GM19099 (cell line): Measurements from ENCODE around the gene ADCY5.

Experiments
- POLR2A ChIP-seq: IDR thresholded peaks from 3 replicates; pipeline ENCODE4 v1.6.1; 2011; ENCODE audit warnings: low read depth; ENCODE audit not compliant: insufficient read length; ENCODE audit errors: extremely low read depth

Gene ADCY5

GRCh38 chr3:123445702-123446101, 3.2 kb downstream of the ADCY5 start:
- TF ChIP-seq POLR2A: no peak

DNA sequence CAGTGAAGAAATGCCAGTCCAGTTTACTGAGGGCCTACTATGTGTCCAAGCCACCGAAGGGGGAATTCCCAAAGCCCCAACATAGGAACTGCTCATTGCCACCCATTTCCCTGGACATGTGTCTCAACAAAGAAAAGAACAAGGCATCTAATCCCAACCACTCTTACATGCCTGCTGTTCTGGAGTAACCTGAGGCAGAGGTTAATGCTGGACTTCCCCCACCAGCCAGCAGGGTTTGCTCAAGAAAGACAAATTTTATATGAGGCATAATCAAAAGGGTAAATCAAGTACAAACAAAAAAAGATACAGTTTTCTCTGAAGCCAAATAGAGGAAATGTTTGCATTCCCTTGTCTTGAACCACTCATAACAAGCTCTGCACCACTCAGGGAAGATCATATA, 4.1 kb downstream of the ADCY5 start:
- TF ChIP-seq POLR2A: no peak

DNA sequence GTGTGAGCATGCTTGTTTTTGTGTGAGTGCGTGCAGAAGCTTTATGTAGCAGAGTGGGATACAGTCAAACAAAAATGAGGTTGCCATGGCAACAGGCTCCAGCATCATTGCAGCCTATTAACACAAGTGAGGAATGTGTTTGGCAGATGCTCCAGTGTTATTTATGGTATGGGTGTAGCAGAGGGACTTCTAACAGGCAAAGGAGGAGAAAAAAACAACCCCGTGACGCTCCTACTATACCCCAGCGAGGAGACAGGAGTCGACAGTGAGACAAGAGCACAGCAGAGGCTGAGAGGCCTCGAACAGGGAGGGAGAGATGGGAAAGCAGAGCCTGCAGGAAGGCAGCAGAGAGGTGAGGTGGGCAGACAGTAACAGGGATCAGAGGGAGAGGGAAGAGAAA, 4.9 kb downstream of the ADCY5 start:
- no peak for TF ChIP-seq POLR2A

DNA sequence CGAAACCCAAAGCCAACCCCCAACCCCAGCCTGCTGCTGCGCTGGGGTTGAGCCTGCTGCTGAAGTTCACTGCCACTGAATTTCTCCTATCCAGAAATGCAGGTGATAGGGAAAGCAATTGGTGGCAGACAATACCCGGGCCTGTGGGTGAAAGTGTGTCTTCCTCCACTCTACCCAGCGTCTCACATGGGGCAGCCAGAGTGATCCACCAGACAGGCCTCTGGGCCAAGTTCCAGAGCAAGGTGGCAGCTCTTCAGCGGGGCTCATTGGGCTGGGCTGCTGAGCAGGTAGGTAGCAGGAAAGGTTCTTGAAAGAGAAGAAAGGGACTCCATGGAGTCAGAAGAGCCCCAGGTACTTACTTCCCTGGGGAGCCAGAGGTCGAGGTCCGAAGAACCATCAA, 6.0 kb downstream of the ADCY5 start:
- no peak for TF ChIP-seq POLR2A

- TF ChIP-seq POLR2A: no peak
Measured at GRCh38 chr3:123442125-123442524, 6.8 kb downstream of the ADCY5 start.

GRCh38 chr3:123439806-123440580, 8.9 kb downstream of the ADCY5 start:
- TF ChIP-seq POLR2A: no peak

GRCh38 chr3:123432832-123433523, 15.9 kb downstream of the ADCY5 start:
- no peak for TF ChIP-seq POLR2A

- TF ChIP-seq POLR2A: no peak
Measured at GRCh38 chr3:123431658-123432324, 17.1 kb downstream of the ADCY5 start.

- TF ChIP-seq POLR2A: no peak
Measured at GRCh38 chr3:123431007-123431657, 17.8 kb downstream of the ADCY5 start.

GRCh38 chr3:123430266-123430665, 18.6 kb downstream of the ADCY5 start:
- no peak for TF ChIP-seq POLR2A

- no peak for TF ChIP-seq POLR2A
Measured at GRCh38 chr3:123429362-123430125, 19.3 kb downstream of the ADCY5 start.

DNA sequence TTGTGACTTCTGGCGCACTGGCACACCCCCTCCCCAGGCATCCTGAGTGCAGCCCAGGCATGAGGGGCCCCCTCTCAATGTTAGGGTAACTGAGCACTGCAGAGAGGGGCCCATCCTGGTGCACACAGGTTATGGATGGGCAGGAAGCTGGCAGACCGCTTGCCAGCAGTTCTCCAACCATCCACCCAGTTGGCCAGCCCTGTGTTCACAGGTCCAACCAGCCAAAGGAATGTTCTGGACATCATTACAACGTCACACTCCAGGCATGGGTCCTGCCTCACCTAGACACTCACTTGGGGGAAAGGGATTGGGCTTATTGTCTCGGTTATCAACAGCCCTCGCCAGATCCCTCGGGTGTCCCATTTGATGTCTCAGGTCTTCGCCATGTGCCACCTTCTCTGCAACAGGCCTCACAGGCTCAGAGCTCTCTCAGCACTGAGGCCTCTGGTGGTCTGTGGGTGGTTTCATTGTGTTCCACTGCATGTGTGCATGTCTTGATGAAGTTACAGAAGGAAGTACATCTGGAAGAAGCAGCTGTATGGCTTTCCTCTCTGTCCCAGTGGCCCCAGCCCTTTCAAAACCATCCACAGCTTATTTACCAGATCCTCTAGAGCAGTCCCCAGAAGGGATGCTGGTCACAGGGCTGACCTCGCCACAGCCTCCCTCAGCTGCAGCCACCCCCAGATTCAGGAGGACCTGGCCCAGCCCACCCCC, 23.7 kb downstream of the ADCY5 start:
- TF ChIP-seq POLR2A: no peak

DNA sequence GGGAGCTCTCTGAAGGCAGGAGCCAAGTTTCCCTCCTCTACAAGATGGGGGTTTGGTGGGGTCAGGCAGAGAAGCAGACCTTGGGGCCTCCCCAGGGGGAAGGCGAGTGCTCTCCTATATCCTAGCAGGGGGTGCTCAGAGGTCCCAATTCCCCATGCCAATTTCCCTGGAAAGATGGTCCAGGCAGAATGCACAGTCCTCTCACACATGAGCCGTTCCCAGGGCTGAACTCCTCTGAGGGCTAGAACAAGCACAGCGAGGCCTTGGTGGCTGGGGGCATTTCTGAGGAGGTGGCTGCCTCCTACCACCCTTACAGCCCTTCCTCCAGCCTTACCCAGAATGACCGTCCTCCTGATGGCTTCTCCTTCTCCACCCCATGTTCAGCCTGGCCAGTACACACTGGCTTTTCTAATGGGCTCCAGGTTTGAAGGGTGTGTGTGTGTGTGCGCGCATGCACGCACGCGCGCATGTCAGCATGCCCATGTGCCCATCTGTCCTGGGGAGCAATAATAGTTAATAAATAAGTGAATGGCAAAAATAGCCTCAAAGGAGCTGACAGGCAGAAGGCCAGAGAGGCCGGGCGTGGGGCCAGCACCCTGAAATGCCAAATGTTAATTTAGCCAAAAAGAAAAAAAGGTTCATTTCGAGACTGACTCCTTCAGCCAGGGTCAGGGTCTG, 24.4 kb downstream of the ADCY5 start:
- no peak for TF ChIP-seq POLR2A
